H9 (cell line): ENCODE measurements around the gene SMIM14. TPM values are rescaled to one million over a fixed set of nuclear protein-coding genes. Genes with fewer than 3 reads are reported as not detected.
"Not testable (repeated sequence)": the region's sequence is repeated elsewhere in the genome, so short reads cannot be mapped to it uniquely, and the experiment has no call there.

Experiments
- DNase-seq: peaks from one replicate; pipeline ENCODE4 v3.0.0-alpha.2; 2017
- H2AFZ ChIP-seq: one replicate; pipeline ENCODE4 v1.6.1; 2013; ENCODE audit warnings: mild to moderate bottlenecking, low read length, control low read depth, moderate library complexity
- H2AK5ac ChIP-seq: 2 replicates; pipeline ENCODE4 v1.6.1; 2013; ENCODE audit warnings: low read length, control low read depth, mixed read lengths; ENCODE audit not compliant: insufficient read length
- H2BK120ac ChIP-seq: one replicate; pipeline ENCODE4 v1.6.1; 2013; ENCODE audit warnings: low read depth, mild to moderate bottlenecking, low read length, control low read depth, inconsistent platforms; ENCODE audit not compliant: poor library complexity, severe bottlenecking
- H2BK12ac ChIP-seq: 2 replicates; pipeline ENCODE4 v1.6.1; 2013; ENCODE audit warnings: low read length, control low read depth, mixed read lengths, low read depth; ENCODE audit not compliant: insufficient read length
- H2BK15ac ChIP-seq: 2 replicates; pipeline ENCODE4 v1.6.1; 2013; ENCODE audit warnings: low read depth, low read length, control low read depth
- H2BK20ac ChIP-seq: one replicate; pipeline ENCODE4 v1.6.1; 2013; ENCODE audit warnings: low read depth, mild to moderate bottlenecking, low read length, control low read depth, inconsistent platforms; ENCODE audit not compliant: poor library complexity, severe bottlenecking
- H2BK5ac ChIP-seq: 2 replicates; pipeline ENCODE4 v1.6.1; 2013; ENCODE audit warnings: low read length, control low read depth, mixed read lengths; ENCODE audit not compliant: insufficient read length
- H3K14ac ChIP-seq: 2 replicates; pipeline ENCODE4 v1.6.1; 2013; ENCODE audit warnings: low read length, control low read depth; ENCODE audit not compliant: insufficient read depth
- H3K18ac ChIP-seq: 2 replicates; pipeline ENCODE4 v1.6.1; 2013; ENCODE audit warnings: low read depth, mild to moderate bottlenecking, mixed read lengths, low read length, control low read depth; ENCODE audit not compliant: insufficient read length
- H3K23ac ChIP-seq: 2 replicates; pipeline ENCODE4 v1.6.1; 2013; ENCODE audit warnings: low read length, control low read depth, mixed read lengths, low read depth; ENCODE audit not compliant: insufficient read length
- H3K23me2 ChIP-seq: 2 replicates; pipeline ENCODE4 v1.6.1; 2013; ENCODE audit warnings: low read depth, mild to moderate bottlenecking, mixed read lengths, low read length, control low read depth; ENCODE audit not compliant: insufficient read length, poor library complexity, severe bottlenecking
- H3K27ac ChIP-seq: 2 replicates; pipeline ENCODE4 v1.5.1; 2013; ENCODE audit warnings: low read length, control low read depth, mixed read lengths, low read depth; ENCODE audit not compliant: insufficient read length
- H3K27me3 ChIP-seq: 2 replicates; pipeline ENCODE4 v1.6.1; 2013; ENCODE audit warnings: low read length, control low read depth, inconsistent platforms; ENCODE audit not compliant: insufficient read depth
- H3K4ac ChIP-seq: 2 replicates; pipeline ENCODE4 v1.6.1; 2013; ENCODE audit warnings: low read depth, mild to moderate bottlenecking, control low read depth, inconsistent platforms, low read length, moderate library complexity
- H3K4me1 ChIP-seq: 2 replicates; pipeline ENCODE4 v1.6.1; 2013; ENCODE audit warnings: low read length, control low read depth, inconsistent platforms; ENCODE audit not compliant: insufficient read depth
- H3K4me2 ChIP-seq: 2 replicates; pipeline ENCODE4 v1.6.1; 2013; ENCODE audit warnings: low read length, control low read depth, mixed read lengths; ENCODE audit not compliant: insufficient read length, insufficient read depth
- H3K56ac ChIP-seq: 2 replicates; pipeline ENCODE4 v1.6.1; 2013; ENCODE audit warnings: low read depth, mild to moderate bottlenecking, mixed read lengths, low read length, control low read depth; ENCODE audit not compliant: insufficient read length
- H3K79me1 ChIP-seq: 2 replicates; pipeline ENCODE4 v1.6.1; 2013; ENCODE audit warnings: low read depth, mild to moderate bottlenecking, moderate library complexity, low read length, control low read depth, inconsistent platforms; ENCODE audit not compliant: insufficient read depth, poor library complexity, severe bottlenecking
- H3K79me2 ChIP-seq: 2 replicates; pipeline ENCODE4 v1.6.1; 2013; ENCODE audit warnings: low read length, control low read depth, inconsistent platforms; ENCODE audit not compliant: insufficient read depth
- H3K9ac ChIP-seq: 2 replicates; pipeline ENCODE4 v1.6.1; 2013; ENCODE audit warnings: low read length, control low read depth, mixed read lengths; ENCODE audit not compliant: insufficient read length; ENCODE audit errors: extremely low read depth
- H3K9me3 ChIP-seq: one replicate; pipeline ENCODE4 v1.6.1; 2013; ENCODE audit warnings: low read depth, low read length, inconsistent platforms; ENCODE audit not compliant: control insufficient read depth
- H3T11ph ChIP-seq: one replicate; pipeline ENCODE4 v1.6.1; 2013; ENCODE audit warnings: mild to moderate bottlenecking, low read length, control low read depth, inconsistent platforms
- H4K20me1 ChIP-seq: one replicate; pipeline ENCODE4 v1.6.1; 2013; ENCODE audit not compliant: control insufficient read depth, insufficient read length, insufficient read depth
- H4K5ac ChIP-seq: 2 replicates; pipeline ENCODE4 v1.6.1; 2013; ENCODE audit warnings: low read depth, mild to moderate bottlenecking, mixed read lengths, low read length, control low read depth; ENCODE audit not compliant: insufficient read length
- H4K8ac ChIP-seq: replicated peaks from 2 replicates; pipeline ENCODE4 v1.6.1; 2013; ENCODE audit warnings: low read length, control low read depth, mixed read lengths, low read depth; ENCODE audit not compliant: insufficient read length
- H4K91ac ChIP-seq: 2 replicates; pipeline ENCODE4 v1.6.1; 2013; ENCODE audit warnings: low read depth, mild to moderate bottlenecking, moderate library complexity, mixed read lengths, low read length, control low read depth; ENCODE audit not compliant: insufficient read length
- H3K27ac Mint-ChIP-seq, 3 experiments: 2 replicates in 2 of 3; 3 replicates in 1 of 3; pipeline ENCODE4 v1.8.0; 2020 to 2021; ENCODE audit warnings: mixed read lengths in 3 of 3, mild to moderate bottlenecking in 1 of 3, moderate library complexity in 1 of 3
- H3K27me3 Mint-ChIP-seq: 2 replicates; pipeline ENCODE4 v1.8.0; 2021; ENCODE audit warnings: low read depth, mild to moderate bottlenecking, moderate library complexity, mixed read lengths
- H3K36me3 Mint-ChIP-seq, 3 experiments: 2 replicates in 2 of 3; 3 replicates in 1 of 3; pipeline ENCODE4 v1.8.0; 2020 to 2021; ENCODE audit warnings: low read depth in 3 of 3, mixed read lengths in 3 of 3; ENCODE audit not compliant: insufficient read depth in 1 of 3
- H3K4me1 Mint-ChIP-seq, 2 experiments: 2 replicates each; pipeline ENCODE4 v1.8.0; 2020; ENCODE audit warnings: mixed read lengths in 2 of 2
- H3K4me3 Mint-ChIP-seq, 2 experiments: 2 replicates in 1 of 2; 3 replicates in 1 of 2; pipeline ENCODE4 v1.8.0; 2020 to 2021; ENCODE audit warnings: mild to moderate bottlenecking in 2 of 2, mixed read lengths in 2 of 2, moderate library complexity in 1 of 2
- H3K9me3 Mint-ChIP-seq, 2 experiments: 2 replicates in 1 of 2; 3 replicates in 1 of 2; pipeline ENCODE4 v1.8.0; 2020; ENCODE audit warnings: mild to moderate bottlenecking in 2 of 2, mixed read lengths in 2 of 2, moderate library complexity in 1 of 2
- WGBS: extraction: QIAGEN DNeasy Blood & Tissue Kit; methylation state at CpG from one replicate; pipeline ENCODE4 v1.1.7; 2013; ENCODE audit warnings: missing lambda C conversion rate, low lambda C conversion rate, mixed read lengths; ENCODE audit not compliant: insufficient read length; ENCODE audit errors: extremely low coverage; 5-methylcytosine and 5-hydroxymethylcytosine counted together
- total RNA-seq: library from RNA; stranded (reverse); gene quantifications from 2 replicates; pipeline ENCODE4 v1.2.1, GENCODE V29; 2021
- TF ChIP-seq, protein P1 (sequence below): fragments of 200-600 bp; sonication (generic); conservative IDR thresholded peaks from 3 replicates; pipeline ENCODE4 v1.8.0; 2021; ENCODE audit warnings: antibody characterized with exemption, mild to moderate bottlenecking

SMIM14 gene
- total RNA-seq, 1 experiment from 2014 or later: 19.4 TPM

GRCh38 chr4:39544580-39545315 is 93.9 kb downstream of the SMIM14 start:
- WGBS: no CpG with 5 or more reads among the region's 1 CpG
- H3K18ac ChIP-seq: no peak overlapping the region
- no peaks in the 10 kb centered on the region for H4K20me1 ChIP-seq
- Mint-ChIP-seq H3K27ac (peak overlapping the region in 2 of 3 experiments; percentile 59 to 61; a peak in 3 of 7 replicates), H3K4me1 (peaks cover 21 to 25% of the 10 kb centered on the region in 2 experiments), H3K4me3 (no peak overlapping the region), H3K9me3 (no peaks in the 10 kb centered on the region), H3K27me3 (no peaks in the 10 kb centered on the region), H3K36me3 (no peaks in the 10 kb centered on the region)
- H3K79me1 ChIP-seq: no peaks in the 10 kb centered on the region
- H2AK5ac ChIP-seq: no peak overlapping the region
- no peak overlapping the region for H2BK12ac ChIP-seq
- no peak overlapping the region for H4K8ac ChIP-seq
- no peaks in the 10 kb centered on the region for H3K23me2 ChIP-seq
- TF ChIP-seq, protein P1, sequence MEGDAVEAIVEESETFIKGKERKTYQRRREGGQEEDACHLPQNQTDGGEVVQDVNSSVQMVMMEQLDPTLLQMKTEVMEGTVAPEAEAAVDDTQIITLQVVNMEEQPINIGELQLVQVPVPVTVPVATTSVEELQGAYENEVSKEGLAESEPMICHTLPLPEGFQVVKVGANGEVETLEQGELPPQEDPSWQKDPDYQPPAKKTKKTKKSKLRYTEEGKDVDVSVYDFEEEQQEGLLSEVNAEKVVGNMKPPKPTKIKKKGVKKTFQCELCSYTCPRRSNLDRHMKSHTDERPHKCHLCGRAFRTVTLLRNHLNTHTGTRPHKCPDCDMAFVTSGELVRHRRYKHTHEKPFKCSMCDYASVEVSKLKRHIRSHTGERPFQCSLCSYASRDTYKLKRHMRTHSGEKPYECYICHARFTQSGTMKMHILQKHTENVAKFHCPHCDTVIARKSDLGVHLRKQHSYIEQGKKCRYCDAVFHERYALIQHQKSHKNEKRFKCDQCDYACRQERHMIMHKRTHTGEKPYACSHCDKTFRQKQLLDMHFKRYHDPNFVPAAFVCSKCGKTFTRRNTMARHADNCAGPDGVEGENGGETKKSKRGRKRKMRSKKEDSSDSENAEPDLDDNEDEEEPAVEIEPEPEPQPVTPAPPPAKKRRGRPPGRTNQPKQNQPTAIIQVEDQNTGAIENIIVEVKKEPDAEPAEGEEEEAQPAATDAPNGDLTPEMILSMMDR: no peak
- H2BK20ac ChIP-seq: no peak overlapping the region
- H2AFZ ChIP-seq: no peak overlapping the region
- no peak overlapping the region for H2BK5ac ChIP-seq
- no peak overlapping the region for H3K56ac ChIP-seq
- no peak overlapping the region for H4K5ac ChIP-seq
- no peak overlapping the region for H2BK15ac ChIP-seq
- no peak overlapping the region for H3K14ac ChIP-seq
- no peaks in the 10 kb centered on the region for H3K27me3 ChIP-seq
- no peak for DNase-seq
- H3K9me3 ChIP-seq: no peaks in the 10 kb centered on the region
- no peak overlapping the region for H2BK120ac ChIP-seq
- H3T11ph ChIP-seq: no peak overlapping the region
- H3K4ac ChIP-seq: no peak overlapping the region
- no peak overlapping the region for H3K27ac ChIP-seq
- no peak overlapping the region for H4K91ac ChIP-seq
- no peak overlapping the region for H3K4me2 ChIP-seq
- H3K9ac ChIP-seq: no peak overlapping the region
- H3K79me2 ChIP-seq: no peaks in the 10 kb centered on the region
- no peak overlapping the region for H3K23ac ChIP-seq
- no peaks in the 10 kb centered on the region; the same call in 1 of the 2 replicates for H3K4me1 ChIP-seq

DNA sequence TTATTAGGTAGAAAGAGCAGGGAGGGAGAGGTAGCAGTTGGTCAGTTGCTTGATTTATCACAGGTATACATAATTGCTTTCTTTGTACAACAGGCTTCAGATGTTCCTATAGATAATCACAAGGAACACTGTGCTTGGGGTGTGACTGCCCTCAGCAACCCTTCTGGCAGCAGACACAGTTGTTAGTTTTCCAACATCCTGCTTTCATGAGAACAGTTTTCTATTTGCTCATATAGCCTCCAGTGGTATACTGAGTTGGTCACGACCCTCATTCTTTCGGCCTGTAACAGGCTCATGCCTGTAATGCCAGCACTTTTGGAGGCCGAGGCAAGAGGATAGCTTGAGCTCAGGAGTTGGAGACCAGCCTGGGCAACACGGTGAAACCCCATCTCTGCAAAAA is 94.6 kb downstream of the SMIM14 start:
- not testable (repeated sequence) for H2BK120ac ChIP-seq, H3T11ph ChIP-seq, DNase-seq, H3K9ac ChIP-seq, H3K9me3 Mint-ChIP-seq, H2BK20ac ChIP-seq, H3K4me3 Mint-ChIP-seq, H3K14ac ChIP-seq, H3K4ac ChIP-seq, H3K56ac ChIP-seq, H3K27me3 Mint-ChIP-seq, H4K20me1 ChIP-seq, H2AFZ ChIP-seq, H3K9me3 ChIP-seq, H3K36me3 Mint-ChIP-seq, H3K18ac ChIP-seq, H4K8ac ChIP-seq, H3K23me2 ChIP-seq, H4K91ac ChIP-seq, H3K4me2 ChIP-seq, H2AK5ac ChIP-seq, H2BK15ac ChIP-seq, H4K5ac ChIP-seq, H3K27me3 ChIP-seq, H3K79me2 ChIP-seq, H3K79me1 ChIP-seq, H2BK12ac ChIP-seq, H3K4me1 ChIP-seq, H2BK5ac ChIP-seq, H3K27ac ChIP-seq, H3K23ac ChIP-seq
- H3K27ac Mint-ChIP-seq: peak overlapping the region in 2 of 3 experiments; percentile 59 to 61; a peak in 4 of 7 replicates
- no CpG with 5 or more reads among the region's 4 CpGs for WGBS
- peaks cover 21 to 25% of the 10 kb centered on the region in 2 experiments for H3K4me1 Mint-ChIP-seq
